ENCODE measurements around the gene SORBS1.

The SORBS1 gene

DNA sequence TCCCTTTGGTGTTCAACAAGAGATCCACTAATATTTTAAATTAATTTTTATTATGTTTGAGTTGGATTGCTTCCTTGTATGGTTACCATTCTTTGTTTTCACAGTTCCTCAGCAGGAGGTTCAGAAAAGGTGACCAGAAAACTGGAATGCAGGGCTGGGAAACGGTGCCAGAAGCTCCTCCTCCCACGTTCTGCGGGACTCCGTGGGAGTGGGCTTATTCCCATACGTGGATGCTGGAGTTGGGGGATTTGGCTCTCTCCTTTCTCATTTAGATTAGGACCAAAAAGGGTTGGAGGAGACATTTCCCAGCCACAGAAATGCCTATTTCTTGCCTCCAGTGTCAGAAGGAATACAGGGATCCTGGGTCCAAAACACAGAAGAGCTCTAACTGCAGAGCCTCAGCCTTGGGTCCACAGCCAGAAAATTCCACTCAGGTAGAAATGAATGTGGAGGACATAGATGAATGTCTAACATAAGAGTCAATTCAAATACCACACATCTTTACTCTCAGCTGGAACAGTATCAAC lies 56.0 kb downstream of the SORBS1 start:
- no peak overlapping the region for H3K4me3 ChIP-seq (ENCODE audit: low read length)
- TF ChIP-seq ZNF274 (IDR thresholded peaks at IDR 0.05; ENCODE audit: low read depth, low read length) = no peak

DNA sequence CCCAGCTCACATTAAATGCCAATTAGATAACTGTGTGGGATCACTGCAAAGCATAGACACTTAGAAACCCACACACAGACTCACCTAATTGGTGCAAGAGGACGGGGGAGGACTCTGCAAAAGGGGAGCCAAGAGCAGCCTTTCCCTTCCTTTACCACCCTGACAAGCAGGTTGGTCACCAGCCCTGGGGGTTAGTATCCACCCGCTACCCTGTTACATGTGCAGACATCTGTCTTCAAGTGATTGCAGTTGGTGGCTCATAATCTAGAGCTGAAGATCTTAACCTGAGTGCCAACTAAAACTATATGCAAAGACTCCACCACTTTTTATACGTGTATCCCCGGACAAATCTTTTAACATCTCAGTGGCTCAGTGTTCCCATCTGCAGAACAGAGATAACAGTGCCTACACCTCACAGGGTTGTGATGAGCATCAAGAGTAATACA lies 56.9 kb downstream of the SORBS1 start:
- no peak for TF ChIP-seq ZNF274 (IDR thresholded peaks at IDR 0.05; ENCODE audit: low read depth, low read length)
- no peak overlapping the region for H3K4me3 ChIP-seq (ENCODE audit: low read length)

DNA sequence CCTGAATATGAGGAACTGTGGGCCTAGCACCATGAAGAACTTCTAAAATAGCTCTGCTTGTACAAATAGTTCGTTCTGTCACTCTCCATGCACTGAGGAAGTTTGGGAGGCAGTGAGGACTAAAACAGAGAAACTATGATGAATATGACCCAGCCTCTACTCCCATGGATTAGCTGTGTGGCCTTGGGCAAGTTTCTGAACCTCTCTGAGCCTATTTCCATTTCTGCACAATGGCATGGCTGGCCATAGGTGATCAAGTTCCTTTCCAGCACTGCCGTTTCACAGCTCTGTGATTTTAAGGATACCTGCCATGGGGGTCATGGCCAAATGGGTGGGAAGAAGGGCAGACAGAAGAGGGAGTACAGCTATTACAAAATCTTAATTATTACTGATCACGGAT lies 57.6 kb downstream of the SORBS1 start:
- no peak overlapping the region for H3K4me3 ChIP-seq (ENCODE audit: low read length)
- no peak for TF ChIP-seq ZNF274 (IDR thresholded peaks at IDR 0.05; ENCODE audit: low read depth, low read length)

- H3K4me3 ChIP-seq (ENCODE audit: low read length) = no peak overlapping the region
- TF ChIP-seq ZNF274 (IDR thresholded peaks at IDR 0.05; ENCODE audit: low read depth, low read length) = no peak
Observed at GRCh38 chr10:95503001-95503400, 58.2 kb downstream of the SORBS1 start.

DNA sequence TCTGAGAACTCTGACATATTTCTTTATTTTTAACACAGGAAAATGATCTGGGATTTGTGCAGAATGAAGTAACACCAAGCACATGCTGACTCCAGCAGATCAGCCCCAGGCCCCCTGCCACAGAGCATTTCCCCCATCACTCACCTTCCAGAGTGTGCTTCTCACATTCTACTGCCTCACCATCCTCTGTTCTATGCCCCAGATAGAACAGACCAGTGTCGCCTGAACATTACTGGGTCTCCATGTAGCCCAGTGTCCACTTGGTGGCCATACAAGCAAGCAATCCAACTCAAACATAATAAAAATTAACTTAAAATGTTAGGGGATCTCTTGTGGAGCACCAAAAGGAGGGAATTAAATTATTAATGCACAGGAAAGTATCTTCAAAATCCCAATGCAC lies 58.8 kb downstream of the SORBS1 start:
- no peak for TF ChIP-seq ZNF274 (IDR thresholded peaks at IDR 0.05; ENCODE audit: low read depth, low read length)
- H3K4me3 ChIP-seq (ENCODE audit: low read length) = no peak overlapping the region

- H3K4me3 ChIP-seq (ENCODE audit: low read length) = no peak overlapping the region
- no peak for TF ChIP-seq ZNF274 (IDR thresholded peaks at IDR 0.05; ENCODE audit: low read depth, low read length)
Observed at GRCh38 chr10:95501203-95502094, 59.7 kb downstream of the SORBS1 start.

- no peak overlapping the region for H3K4me3 ChIP-seq (ENCODE audit: low read length)
- TF ChIP-seq ZNF274 (IDR thresholded peaks at IDR 0.05; ENCODE audit: low read depth, low read length) = no peak
Observed at GRCh38 chr10:95500649-95501048, 60.5 kb downstream of the SORBS1 start.

- TF ChIP-seq ZNF274 (IDR thresholded peaks at IDR 0.05; ENCODE audit: low read depth, low read length) = no peak
- no peak overlapping the region for H3K4me3 ChIP-seq (ENCODE audit: low read length)
Observed at GRCh38 chr10:95500097-95500496, 61.1 kb downstream of the SORBS1 start.

GRCh38 chr10:95499482-95499989 lies 61.6 kb downstream of the SORBS1 start:
- no peak overlapping the region for H3K4me3 ChIP-seq (ENCODE audit: low read length)
- TF ChIP-seq ZNF274 (IDR thresholded peaks at IDR 0.05; ENCODE audit: low read depth, low read length) = no peak

GRCh38 chr10:95496951-95497350 lies 64.2 kb downstream of the SORBS1 start:
- no peak for TF ChIP-seq ZNF274 (IDR thresholded peaks at IDR 0.05; ENCODE audit: low read depth, low read length)
- H3K4me3 ChIP-seq (ENCODE audit: low read length) = no peak overlapping the region

- no peak for TF ChIP-seq ZNF274 (IDR thresholded peaks at IDR 0.05; ENCODE audit: low read depth, low read length)
- H3K4me3 ChIP-seq (ENCODE audit: low read length) = no peak overlapping the region
Observed at GRCh38 chr10:95496246-95496911, 64.8 kb downstream of the SORBS1 start.

DNA sequence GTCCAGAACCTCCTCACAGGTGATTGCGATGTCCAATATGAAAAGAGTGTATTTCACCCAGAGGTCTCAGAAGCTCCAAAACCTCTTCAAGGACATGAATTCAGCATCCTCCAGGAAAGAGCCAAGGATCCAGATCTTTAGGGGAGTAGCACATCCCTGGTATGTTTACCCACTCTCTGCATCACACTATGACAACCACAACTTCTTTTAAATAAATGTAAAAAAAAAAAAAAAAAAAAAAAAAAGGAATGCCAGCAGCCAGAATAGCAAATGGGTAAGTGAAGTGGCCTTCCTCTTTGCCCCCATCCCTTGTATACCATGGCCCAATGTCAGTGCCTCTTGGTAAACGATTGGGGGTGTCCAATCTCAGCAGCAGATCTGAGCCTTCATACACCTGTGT lies 67.3 kb downstream of the SORBS1 start:
- H3K4me3 ChIP-seq (ENCODE audit: low read length) = no peak overlapping the region
- TF ChIP-seq ZNF274 (IDR thresholded peaks at IDR 0.05; ENCODE audit: low read depth, low read length) = no peak

GRCh38 chr10:95487994-95488393 lies 73.2 kb downstream of the SORBS1 start:
- no peak for TF ChIP-seq ZNF274 (IDR thresholded peaks at IDR 0.05; ENCODE audit: low read depth, low read length)
- no peak overlapping the region for H3K4me3 ChIP-seq (ENCODE audit: low read length)

- no peak for TF ChIP-seq ZNF274 (IDR thresholded peaks at IDR 0.05; ENCODE audit: low read depth, low read length)
Observed at GRCh38 chr10:95485056-95485844, 75.9 kb downstream of the SORBS1 start.

More at GRCh38 chr10:95485056-95485844, 75.9 kb downstream of the SORBS1 start:
- no peak overlapping the region for H3K4me3 ChIP-seq (ENCODE audit: low read length)

All from GM08714 (cell line).